NCI-H128 (cell line): ENCODE measurements around the gene FGD3.

Experiments used
- DNase-seq: peaks from one replicate; lab custom pipeline; 2025; ENCODE audit not compliant: unreplicated experiment; lab: John Stamatoyannopoulos, UW

The FGD3 gene

DNA sequence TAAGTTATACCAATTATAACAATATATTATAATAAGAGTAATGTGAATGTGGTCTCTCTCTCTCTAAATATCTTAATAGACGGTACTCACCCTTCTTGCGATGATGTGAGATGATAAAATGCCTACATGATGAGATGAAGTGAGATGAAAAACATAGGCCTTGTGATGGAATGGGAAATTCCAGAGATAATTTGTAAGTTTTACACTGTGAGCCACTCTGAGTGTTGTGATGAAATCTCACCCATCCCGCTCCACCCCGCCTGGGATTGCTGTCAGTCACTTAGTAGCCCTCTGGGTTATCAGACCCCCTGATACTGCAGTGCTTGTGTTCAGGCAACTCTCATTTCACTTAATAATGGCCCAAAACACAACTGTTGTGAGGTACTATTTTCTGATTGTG, 121.6 kb downstream of the FGD3 start:
- no peak for DNase-seq

DNA sequence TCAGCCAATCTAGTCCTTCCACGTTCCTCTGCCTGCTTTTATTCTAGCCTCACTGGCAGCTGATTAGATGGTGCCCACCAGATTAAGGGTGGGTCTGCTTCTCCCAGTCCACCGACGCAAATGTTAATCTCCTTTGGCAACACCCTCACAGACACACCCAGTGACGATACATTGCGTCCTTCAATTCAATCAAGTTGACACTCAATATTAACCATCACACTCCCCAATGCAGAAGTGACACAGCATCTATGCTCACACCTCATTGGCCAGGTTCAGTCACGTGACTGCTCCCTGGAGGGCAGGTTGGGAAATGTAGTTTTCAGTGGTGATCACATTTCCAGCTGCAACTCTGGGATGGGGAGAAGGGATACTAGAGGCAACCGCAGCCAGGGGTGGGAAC, 124.1 kb downstream of the FGD3 start:
- DNase-seq: no peak

DNA sequence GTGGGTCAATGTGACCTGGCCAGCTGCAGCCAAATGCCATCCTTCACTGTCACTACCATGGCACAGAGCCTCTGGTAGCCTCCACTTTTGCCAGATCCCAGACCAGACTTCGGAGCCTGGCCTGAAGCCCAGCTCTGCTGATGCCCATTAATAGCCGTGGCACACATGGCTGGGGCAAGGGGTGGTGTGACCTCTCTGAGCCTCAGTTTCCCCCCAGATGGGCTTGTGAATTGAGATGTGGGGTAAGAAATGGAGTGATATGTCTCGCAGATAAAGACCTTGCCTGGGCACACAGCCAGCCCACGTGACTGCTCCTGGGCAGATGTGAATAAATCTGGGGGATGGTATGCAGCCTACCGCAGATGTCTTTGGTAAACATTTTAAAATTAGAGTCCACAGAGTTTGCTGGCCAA, 125.1 kb downstream of the FGD3 start:
- no peak for DNase-seq

DNA sequence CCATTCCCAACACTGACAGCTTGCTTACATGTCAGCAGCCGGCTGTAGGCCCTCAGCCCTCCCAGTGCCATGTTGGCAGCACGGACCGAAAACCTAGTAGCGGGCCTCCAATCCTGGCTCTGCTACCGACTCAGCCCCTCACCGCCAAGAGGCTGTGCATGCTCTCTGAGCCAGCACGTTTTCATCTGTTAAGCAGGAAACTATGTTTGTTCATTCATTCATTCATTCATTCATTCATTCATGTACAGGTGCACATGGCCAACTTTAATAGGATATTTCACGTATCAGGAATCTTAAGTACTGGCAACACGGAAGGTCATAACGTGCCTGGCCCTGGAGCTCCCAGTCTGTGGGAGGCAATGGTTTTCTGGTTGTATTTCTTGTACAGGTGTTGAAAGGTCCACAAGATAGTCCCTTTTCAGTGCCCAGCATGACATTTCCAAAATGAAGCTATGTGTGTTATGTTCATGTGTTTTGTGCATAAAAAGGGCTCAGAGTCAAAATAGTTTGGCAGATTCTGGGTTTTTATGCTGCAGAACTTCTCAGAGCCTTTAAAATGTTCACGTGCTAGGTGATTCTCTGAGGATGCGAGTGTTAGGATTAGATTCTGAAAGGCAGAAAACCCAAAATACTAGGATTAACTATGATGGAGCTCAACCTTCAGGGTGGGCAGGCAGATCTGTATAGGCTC, 128.9 kb downstream of the FGD3 start:
- DNase-seq: no peak

DNA sequence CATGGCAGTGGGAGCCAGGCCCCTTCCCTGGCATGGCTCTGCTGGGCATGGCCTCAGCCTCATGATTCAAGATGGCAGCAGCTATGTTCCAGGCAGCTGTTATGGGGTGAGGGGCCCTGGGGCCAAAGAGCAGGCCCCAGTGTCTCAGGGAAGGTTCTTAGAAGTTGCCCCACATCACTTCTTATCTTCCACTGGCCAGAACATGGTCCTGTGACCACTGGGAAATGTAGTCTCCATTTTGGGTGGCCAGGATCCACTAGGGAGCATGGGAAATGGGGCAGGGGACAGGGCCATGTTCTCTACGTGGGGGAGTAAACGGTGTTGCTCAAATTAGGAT, 129.4 kb downstream of the FGD3 start:
- no peak for DNase-seq

DNA sequence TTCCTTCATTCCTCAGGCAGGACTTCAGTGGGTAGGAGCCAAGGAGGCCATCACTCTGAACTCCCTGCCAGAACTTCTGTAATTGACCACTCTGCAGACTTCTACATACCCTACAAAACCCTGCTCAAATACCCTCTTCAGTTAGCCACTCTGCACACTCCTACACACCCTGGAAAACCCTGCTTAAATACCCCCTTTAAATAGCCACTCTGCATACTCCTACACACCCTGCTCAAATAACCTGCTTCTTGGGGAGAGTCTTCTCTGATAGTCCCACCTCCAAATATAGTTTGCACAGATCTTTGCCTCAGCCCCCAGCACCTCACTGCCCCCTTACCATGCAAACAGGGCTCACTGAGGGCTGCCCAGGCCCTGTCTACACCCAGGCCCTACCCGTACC, 130.0 kb downstream of the FGD3 start:
- no peak for DNase-seq

DNA sequence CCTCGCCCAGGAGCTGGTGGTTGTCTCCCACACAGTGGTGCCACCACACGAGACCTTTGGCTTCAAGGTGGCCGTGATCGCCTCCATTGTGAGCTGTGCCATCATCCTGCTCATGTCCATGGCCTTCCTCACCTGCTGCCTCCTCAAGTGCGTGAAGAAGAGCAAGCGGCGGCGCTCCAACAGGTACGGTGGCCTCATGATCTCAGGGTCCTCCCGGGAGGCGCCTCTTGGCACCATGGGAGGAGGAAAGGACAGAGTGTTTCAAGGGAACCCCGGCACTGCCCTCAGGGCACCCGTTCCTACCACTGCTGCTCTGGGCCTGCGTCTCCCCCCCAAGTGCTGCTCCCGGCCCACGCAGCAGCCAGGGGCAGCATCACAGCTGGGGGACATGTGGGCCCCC, 130.5 kb downstream of the FGD3 start:
- no peak for DNase-seq

DNA sequence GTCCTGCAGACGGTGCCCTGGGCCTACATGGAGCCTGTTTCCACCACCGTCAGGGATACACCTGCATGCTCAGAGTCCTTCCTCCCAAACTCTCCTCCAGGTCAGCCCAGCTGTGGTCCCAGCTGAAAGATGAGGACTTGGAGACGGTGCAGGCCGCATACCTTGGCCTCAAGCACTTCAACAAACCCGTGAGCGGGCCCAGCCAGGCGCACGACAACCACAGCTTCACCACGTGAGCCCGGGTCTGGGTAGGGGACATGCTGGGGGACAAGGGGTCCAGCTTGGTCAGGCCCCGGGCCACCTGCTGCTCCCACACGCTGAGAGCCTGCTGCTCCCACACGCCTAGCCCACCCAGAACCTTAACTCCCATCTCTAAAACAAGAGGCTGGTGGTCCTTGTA, 132.0 kb downstream of the FGD3 start:
- no peak for DNase-seq

DNA sequence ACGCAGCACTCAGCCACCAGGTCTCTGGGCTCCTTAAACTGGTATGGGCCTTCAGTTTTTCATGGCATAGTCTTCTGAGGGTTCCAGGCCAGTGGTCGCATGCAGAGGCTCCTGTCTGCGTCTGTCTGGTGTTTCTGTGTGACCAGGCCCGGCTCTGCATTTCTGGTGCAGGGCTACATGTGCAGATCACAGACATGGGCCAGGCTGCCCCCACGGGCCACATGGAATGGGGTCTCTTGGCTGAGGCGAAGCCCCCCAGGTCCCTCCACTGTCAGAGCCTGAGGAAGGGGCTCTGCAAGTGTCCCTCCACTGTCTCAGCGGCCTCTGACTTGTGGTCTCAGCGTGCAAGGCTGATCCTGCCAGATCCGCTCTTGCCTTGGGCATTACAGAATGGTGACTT, 133.1 kb downstream of the FGD3 start:
- no peak for DNase-seq

DNA sequence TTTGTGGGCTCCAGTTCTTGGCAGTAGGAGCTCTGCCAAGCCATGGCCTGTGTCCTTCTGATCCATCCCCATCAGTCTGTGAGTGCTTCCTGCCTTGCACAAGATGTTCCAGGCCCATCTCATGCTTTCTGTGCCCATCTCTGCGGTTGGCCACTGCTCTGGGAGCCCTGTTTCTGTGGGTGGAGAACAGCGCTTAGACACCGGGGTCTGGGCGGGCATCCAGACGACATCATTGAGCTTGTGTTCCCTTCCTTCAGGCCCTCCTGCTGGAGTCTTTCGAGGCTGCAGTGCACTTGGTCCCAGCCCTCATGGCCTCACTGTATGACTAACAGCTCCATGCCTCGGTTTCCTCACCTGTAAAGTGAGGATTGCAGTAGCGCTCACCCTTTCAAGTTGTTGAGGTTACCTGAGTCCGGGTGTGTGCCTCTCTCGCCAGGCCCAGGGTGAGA, 133.8 kb downstream of the FGD3 start:
- no peak for DNase-seq

DNA sequence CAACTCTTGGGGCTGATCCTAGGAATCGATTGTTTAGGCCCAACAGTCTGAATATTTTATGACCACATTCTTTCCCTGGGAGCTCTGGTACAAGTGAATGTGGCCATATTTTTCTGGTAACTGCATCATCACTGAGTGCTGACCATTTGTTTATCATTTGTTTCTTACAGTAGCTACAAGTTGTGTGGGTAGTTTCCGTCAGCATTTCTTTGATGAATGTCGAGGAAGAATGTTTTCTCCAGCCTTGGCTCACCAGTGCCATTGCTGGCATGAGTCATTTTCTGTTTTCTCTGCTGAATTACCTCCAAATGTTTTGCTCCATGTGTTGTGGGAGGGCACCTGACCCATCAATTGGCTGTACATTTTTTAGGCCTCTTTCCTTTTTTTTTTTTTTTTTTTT, 134.6 kb downstream of the FGD3 start:
- no peak for DNase-seq

DNA sequence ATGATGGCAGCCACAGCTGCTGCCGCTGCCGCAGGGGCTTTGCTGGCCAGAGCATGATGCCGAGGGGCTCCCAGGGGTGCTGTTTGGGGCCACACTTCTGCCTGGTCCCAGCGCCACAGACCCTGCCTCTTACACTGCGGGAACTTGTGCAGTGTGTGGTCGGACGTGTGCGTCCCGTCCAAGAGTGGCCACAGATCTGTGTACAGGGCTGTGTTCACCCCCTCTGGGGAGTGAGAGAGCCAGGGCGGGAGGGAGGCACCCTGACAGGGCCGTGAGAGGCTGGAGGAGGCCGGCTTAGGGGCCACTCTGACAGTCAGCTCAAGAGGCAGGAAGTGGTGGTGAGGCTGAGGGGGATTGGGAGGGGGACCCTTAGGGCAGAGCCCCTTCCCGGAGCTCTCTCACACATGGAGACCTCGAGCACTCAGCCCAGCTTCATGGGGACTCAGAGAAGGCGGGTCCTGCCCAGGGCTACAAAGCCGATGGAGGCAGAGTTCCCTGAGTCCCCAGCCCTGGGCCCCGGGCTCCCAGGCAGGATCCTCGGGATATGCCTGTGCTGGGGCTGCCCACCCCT, 135.6 kb downstream of the FGD3 start:
- no peak for DNase-seq

DNA sequence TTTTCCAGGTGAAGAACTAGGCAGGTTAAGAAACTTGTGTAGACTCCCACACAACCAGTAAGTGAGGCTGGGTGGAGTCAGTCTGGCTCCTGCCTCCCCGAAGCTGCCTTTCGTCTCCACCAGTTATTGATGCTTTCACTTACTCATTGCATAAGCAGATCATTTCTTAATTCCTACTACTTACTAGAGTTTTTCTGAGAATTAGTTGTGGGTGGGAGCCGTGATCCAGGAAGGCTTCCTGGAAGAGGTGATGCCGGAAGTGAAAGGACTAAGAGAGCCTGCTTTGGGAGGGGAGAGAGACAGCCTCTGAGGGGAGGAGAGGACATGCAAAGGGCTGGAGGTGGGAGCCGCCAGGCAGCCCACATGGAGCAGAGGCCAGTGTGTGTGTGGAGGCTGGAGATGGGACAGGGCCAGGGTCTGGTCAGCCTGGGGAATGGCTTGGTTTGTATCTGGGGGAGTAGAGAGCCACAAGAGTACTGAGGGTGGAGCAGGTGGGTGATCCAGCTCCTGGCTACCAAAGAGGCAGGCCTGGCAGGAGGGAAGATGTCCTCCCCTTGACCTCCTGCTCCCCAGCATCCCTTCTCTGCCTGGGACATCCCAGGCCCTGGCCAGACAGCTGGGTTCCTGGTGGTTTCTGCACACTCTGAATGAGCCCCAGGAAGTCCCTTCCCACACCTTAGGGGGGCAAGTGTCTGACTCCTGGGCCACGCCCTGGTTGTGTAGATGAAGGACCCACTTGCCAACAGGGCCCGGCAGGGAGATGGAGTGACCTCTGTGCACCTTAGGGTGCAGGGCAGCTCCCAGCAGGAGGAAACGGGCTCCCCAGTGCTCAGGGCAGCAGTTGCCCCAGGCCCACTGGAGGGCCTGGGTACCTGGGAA, 136.5 kb downstream of the FGD3 start:
- DNase-seq: no peak

DNA sequence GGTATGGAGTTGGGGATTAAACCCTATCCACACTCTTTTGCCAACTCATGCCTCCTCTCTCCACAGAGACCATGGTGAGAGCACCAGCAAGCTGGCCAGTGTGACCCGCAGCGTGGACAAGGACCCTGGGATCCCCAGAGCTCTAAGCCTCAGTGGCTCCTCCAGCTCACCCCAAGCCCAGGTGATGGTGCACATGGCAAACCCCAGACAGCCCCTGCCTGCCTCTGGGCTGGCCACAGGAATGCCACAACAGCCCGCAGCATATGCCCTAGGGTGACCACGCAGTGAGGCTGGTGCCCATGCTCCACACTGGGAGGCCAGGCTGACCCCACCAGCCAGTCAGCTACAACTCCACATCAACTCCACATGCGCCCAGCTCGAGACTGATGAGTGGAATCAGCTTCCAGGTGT, 137.2 kb downstream of the FGD3 start:
- no peak for DNase-seq

DNA sequence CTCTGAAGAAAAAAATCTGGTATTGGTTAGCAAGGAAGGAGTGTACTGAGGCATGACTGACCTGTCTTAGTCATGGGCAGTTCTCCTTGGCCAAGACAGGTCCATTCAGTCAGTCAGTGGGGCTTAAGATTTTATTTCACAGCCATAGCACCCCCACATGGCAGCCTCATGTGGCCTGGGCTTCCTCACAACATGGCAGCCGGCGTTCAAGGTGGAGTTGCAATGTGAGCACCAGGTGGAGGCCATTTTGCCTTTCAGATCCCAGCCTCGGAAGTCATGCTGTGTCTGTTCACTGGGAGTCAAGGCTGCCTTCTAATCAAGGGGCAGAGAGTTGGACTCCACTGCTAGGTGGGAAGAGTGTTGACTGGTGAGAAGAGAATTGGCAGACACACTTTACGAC, 138.4 kb downstream of the FGD3 start:
- no peak for DNase-seq
